PFSK-1 (cell line): ENCODE data around the gene TMEM44.

Experiments used
- FOXP2 ChIP-seq: optimal IDR thresholded peaks from 2 replicates; pipeline ENCODE3; 2011; ENCODE audit warnings: borderline replicate concordance, control low read depth, inconsistent platforms; ENCODE audit not compliant: insufficient read depth; ENCODE audit errors: extremely low read length, extremely low read depth
- POLR2AphosphoS5 ChIP-seq: IDR thresholded peaks from 2 replicates; pipeline ENCODE4 v1.6.1; 2012; ENCODE audit warnings: low read depth, mild to moderate bottlenecking, control low read depth, low read length, moderate library complexity
- REST ChIP-seq, 2 experiments: IDR thresholded peaks; 2 replicates each; pipeline versions ENCODE4 v1.6.1 to v1.8.0; 2011 to 2012; ENCODE audit warnings: low read depth in 2 of 2, low read length in 2 of 2, control low read depth in 1 of 2, inconsistent platforms in 1 of 2, mild to moderate bottlenecking in 1 of 2, moderate library complexity in 1 of 2; ENCODE audit not compliant: insufficient read depth in 1 of 2
- SIN3A ChIP-seq: IDR thresholded peaks from 2 replicates; pipeline ENCODE4 v1.6.1; 2012; ENCODE audit warnings: mild to moderate bottlenecking, low read length, moderate library complexity, borderline replicate concordance; ENCODE audit not compliant: insufficient read depth
- TAF1 ChIP-seq: IDR thresholded peaks from 2 replicates; pipeline ENCODE4 v1.6.1; 2012; ENCODE audit warnings: low read length, control low read depth, borderline replicate concordance; ENCODE audit not compliant: insufficient read depth

Gene TMEM44

GRCh38 chr3:194556086-194557056 is 76.8 kb downstream of the TMEM44 start:
- TF ChIP-seq REST (IDR thresholded peaks at IDR 0.05; ENCODE audit: insufficient read depth in 1 of 2, low read depth in 2 of 2, low read length in 2 of 2) (no peak), POLR2AphosphoS5 (no peak), SIN3A (no peak), FOXP2 (no peak), TAF1 (no peak)

- no peak for TF ChIP-seq POLR2AphosphoS5
- no peak for TF ChIP-seq FOXP2
- TF ChIP-seq SIN3A = no peak
- TF ChIP-seq REST (IDR thresholded peaks at IDR 0.05; ENCODE audit: insufficient read depth in 1 of 2, low read depth in 2 of 2, low read length in 2 of 2) = no peak
- TF ChIP-seq TAF1 = no peak
These were observed 77.8 kb downstream of the TMEM44 start for GRCh38 chr3:194555175-194556062.

- TF ChIP-seq SIN3A (no peak), POLR2AphosphoS5 (no peak), REST (IDR thresholded peaks at IDR 0.05; ENCODE audit: insufficient read depth in 1 of 2, low read depth in 2 of 2, low read length in 2 of 2) (no peak), TAF1 (no peak), FOXP2 (no peak)
These were observed 78.6 kb downstream of the TMEM44 start for GRCh38 chr3:194554473-194555123.

- TF ChIP-seq FOXP2 = no peak
- TF ChIP-seq TAF1 = no peak
- TF ChIP-seq REST (IDR thresholded peaks at IDR 0.05; ENCODE audit: insufficient read depth in 1 of 2, low read depth in 2 of 2, low read length in 2 of 2) = no peak
- TF ChIP-seq POLR2AphosphoS5 = no peak
- TF ChIP-seq SIN3A = no peak
These were observed 80.8 kb downstream of the TMEM44 start for GRCh38 chr3:194552327-194552949.
